ENCODE results near the gene KRT6A.
"Not testable (repeated sequence)": the region's sequence is repeated elsewhere in the genome, so short reads cannot be mapped to it uniquely, and the experiment has no call there.

KRT6A gene

DNA sequence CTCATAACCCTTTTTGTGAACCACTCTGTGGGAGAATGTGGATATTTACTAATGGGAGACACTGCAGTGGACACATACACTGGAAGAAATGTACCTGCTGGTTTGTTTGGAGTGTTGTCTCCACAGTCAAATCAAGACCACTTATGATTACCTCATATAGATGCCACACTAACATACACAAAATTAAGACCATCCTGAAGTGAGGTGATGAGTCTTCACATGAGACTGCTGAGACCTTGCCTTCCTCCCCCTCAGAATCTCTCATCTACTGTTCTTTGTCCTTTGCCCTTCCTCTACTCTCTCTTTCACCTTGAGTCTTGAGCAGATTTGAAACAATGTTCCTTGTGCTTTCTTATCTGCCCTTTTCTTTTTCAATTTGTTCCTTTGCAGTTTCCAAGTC, 4.3 kb downstream of the KRT6A start:
- peaks cover 32% of the 10 kb centered on the region for H3K27me3 ChIP-seq (replicated peaks; ENCODE audit: insufficient read depth, low read length)
- H3K4me3 ChIP-seq (ENCODE audit: low read length) = no peak overlapping the region
- no peak overlapping the region for H2AFZ ChIP-seq (ENCODE audit: low read length)
- no peaks in the 10 kb centered on the region for H3K9me2 ChIP-seq (replicated peaks; ENCODE audit: insufficient read depth, low read length)
- H3K36me3 ChIP-seq (replicated peaks; ENCODE audit: insufficient read depth, low read length) = no peaks in the 10 kb centered on the region
- TF ChIP-seq, protein P1, sequence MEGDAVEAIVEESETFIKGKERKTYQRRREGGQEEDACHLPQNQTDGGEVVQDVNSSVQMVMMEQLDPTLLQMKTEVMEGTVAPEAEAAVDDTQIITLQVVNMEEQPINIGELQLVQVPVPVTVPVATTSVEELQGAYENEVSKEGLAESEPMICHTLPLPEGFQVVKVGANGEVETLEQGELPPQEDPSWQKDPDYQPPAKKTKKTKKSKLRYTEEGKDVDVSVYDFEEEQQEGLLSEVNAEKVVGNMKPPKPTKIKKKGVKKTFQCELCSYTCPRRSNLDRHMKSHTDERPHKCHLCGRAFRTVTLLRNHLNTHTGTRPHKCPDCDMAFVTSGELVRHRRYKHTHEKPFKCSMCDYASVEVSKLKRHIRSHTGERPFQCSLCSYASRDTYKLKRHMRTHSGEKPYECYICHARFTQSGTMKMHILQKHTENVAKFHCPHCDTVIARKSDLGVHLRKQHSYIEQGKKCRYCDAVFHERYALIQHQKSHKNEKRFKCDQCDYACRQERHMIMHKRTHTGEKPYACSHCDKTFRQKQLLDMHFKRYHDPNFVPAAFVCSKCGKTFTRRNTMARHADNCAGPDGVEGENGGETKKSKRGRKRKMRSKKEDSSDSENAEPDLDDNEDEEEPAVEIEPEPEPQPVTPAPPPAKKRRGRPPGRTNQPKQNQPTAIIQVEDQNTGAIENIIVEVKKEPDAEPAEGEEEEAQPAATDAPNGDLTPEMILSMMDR (IDR thresholded peaks at IDR 0.05; ENCODE audit: low read length) = no peak
- no peak for TF ChIP-seq EZH2 (optimal IDR thresholded peaks at IDR 0.05; ENCODE audit: low read depth, low read length)
- TF ChIP-seq EZH2phosphoT487 (IDR thresholded peaks at IDR 0.05; ENCODE audit: low read length) = no peak
- no peaks in the 10 kb centered on the region for H3F3A ChIP-seq (ENCODE audit: insufficient read depth, low read length)
- no peak for DNase-seq
- no peaks in the 10 kb centered on the region for H3K9me3 ChIP-seq (replicated peaks; ENCODE audit: insufficient read depth, low read length)
- no peaks in the 10 kb centered on the region for H3K79me2 ChIP-seq (ENCODE audit: low read length)
- H3K4me1 ChIP-seq (ENCODE audit: low read length) = no peaks in the 10 kb centered on the region
- H3K27ac ChIP-seq (ENCODE audit: low read length) = no peak overlapping the region
- no peaks in the 10 kb centered on the region for H4K20me1 ChIP-seq (ENCODE audit: insufficient read depth, low read length)
- H3K9ac ChIP-seq (ENCODE audit: low read length) = no peak overlapping the region
- no peak overlapping the region for H3K4me2 ChIP-seq (ENCODE audit: low read depth, low read length)

GRCh38 chr12:52487744-52488443, 5.2 kb downstream of the KRT6A start:
- H3K79me2 ChIP-seq (ENCODE audit: low read length); H3K9me2 ChIP-seq (replicated peaks; ENCODE audit: insufficient read depth, low read length); H3K9me3 ChIP-seq (replicated peaks; ENCODE audit: insufficient read depth, low read length); H3K4me2 ChIP-seq (ENCODE audit: low read depth, low read length); DNase-seq; H3K9ac ChIP-seq (ENCODE audit: low read length); H3K27ac ChIP-seq (ENCODE audit: low read length); H3K4me1 ChIP-seq (ENCODE audit: low read length); H3F3A ChIP-seq (ENCODE audit: insufficient read depth, low read length); H4K20me1 ChIP-seq (ENCODE audit: insufficient read depth, low read length); H3K4me3 ChIP-seq (ENCODE audit: low read length); H2AFZ ChIP-seq (ENCODE audit: low read length); H3K36me3 ChIP-seq (replicated peaks; ENCODE audit: insufficient read depth, low read length): not testable (repeated sequence)
- H3K27me3 ChIP-seq (replicated peaks; ENCODE audit: insufficient read depth, low read length) = peaks cover 24% of the 10 kb centered on the region

DNA sequence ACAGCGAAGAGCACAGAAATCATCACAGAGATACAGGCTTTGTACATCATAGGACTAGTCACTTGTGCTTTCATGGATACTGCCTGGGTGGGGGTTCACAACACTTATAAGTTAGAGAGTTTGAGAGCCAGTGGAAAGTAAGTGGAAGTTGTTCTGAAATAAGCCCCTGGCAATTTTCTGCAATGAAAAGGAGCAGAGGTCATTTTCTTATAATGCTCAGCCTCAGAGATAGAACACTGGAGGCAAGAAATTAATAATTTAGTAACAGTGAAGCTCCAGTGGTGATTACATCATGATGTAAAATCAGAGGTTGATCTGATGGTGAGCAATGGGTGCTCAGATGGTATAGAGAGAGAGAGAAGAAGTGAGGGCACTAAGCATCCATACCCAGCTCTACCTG, 5.8 kb downstream of the KRT6A start:
- no peak overlapping the region for H2AFZ ChIP-seq (ENCODE audit: low read length)
- H4K20me1 ChIP-seq (ENCODE audit: insufficient read depth, low read length) = no peaks in the 10 kb centered on the region
- H3K27me3 ChIP-seq (replicated peaks; ENCODE audit: insufficient read depth, low read length) = peaks cover 23% of the 10 kb centered on the region
- H3K4me3 ChIP-seq (ENCODE audit: low read length) = no peak overlapping the region
- no peaks in the 10 kb centered on the region for H3K9me2 ChIP-seq (replicated peaks; ENCODE audit: insufficient read depth, low read length)
- TF ChIP-seq EZH2phosphoT487 (IDR thresholded peaks at IDR 0.05; ENCODE audit: low read length) = no peak
- TF ChIP-seq, protein P1 (IDR thresholded peaks at IDR 0.05; ENCODE audit: low read length) = no peak
- TF ChIP-seq EZH2 (optimal IDR thresholded peaks at IDR 0.05; ENCODE audit: low read depth, low read length) = no peak
- no peaks in the 10 kb centered on the region for H3K36me3 ChIP-seq (replicated peaks; ENCODE audit: insufficient read depth, low read length)
- H3F3A ChIP-seq (ENCODE audit: insufficient read depth, low read length) = no peaks in the 10 kb centered on the region
- no peaks in the 10 kb centered on the region for H3K4me1 ChIP-seq (ENCODE audit: low read length)
- H3K4me2 ChIP-seq (ENCODE audit: low read depth, low read length) = no peak overlapping the region
- H3K9ac ChIP-seq (ENCODE audit: low read length) = no peak overlapping the region
- DNase-seq = no peak
- no peaks in the 10 kb centered on the region for H3K79me2 ChIP-seq (ENCODE audit: low read length)
- no peak overlapping the region for H3K27ac ChIP-seq (ENCODE audit: low read length)
- H3K9me3 ChIP-seq (replicated peaks; ENCODE audit: insufficient read depth, low read length) = no peaks in the 10 kb centered on the region

Data from MM.1S (cell line).